Inferior parietal cortex (tissue), 1 donor: ENCODE data around the gene IFNE.
"Not testable (repeated sequence)": the region's sequence is repeated elsewhere in the genome, so short reads cannot be mapped to it uniquely, and the experiment has no call there.

Experiments used
- DNase-seq: peaks from one replicate; pipeline ENCODE4 v3.0.0-alpha.2; 2016; ENCODE audit errors: extremely low spot score

The IFNE gene

DNA sequence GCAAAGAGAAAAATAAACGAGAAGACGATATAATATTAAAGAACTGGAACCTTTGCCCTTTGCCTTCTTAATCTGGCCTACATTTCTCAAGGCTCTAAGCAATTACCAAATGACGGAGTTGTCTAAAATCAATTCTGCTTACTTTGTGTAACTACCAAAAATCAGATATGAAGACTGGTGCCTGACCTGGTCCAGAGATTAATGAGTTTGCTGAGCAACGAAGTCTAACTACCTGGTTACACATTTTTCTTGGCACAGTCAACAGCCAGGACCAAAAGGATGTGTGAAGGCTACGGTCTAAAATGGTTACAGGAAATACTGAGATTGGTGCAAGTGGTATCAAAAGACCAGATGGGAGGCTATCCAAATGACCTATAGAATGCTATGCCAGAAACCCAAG lies 17.8 kb upstream of the IFNE start:
- no peak for DNase-seq

DNA sequence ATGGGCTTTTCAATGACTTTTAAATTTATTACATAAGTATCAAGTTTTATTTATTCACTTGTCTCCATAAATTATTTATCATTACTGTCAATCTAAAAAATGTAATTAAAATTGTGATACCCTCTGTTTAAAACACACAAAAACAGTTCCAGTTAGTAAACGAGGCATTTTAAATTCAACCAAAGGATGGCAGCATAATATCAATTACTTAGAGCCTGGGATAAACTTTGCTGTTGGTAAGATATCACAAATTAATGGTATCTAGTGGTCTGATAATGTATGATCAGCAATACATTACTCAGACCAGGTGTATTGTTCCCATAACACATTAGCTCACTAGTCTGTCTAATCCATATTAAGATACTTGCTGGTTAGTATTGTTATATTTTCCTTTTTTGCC lies 9.6 kb upstream of the IFNE start:
- no peak for DNase-seq

DNA sequence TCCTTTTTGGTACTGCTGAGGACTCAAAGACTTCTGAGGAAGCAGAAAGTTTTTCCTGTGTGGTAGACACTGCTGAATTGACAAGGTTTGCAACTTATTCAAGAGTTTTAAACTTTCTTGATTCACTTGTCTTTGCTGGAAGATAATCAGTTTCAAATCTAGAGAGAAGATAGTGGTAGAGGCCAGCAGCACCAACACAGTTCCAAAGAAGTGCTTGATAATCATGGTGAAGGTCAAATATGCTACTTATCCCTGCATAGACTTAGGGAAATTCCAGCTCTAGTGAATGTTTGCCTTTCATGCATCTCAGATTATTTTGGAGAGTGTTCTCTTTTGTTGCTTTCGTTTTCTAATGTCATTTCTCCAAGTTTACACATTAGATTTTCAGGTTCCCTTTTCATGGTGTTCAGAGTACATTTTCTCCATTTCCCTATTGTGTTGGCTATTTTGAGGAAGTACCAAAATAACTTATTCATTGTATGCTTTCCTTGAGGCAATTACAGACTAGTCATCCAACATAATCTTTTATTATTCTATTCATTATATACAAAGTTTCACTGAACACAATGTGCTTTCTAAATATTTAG lies 550 bp downstream of the IFNE start:
- DNase-seq: peak; percentile 4

DNA sequence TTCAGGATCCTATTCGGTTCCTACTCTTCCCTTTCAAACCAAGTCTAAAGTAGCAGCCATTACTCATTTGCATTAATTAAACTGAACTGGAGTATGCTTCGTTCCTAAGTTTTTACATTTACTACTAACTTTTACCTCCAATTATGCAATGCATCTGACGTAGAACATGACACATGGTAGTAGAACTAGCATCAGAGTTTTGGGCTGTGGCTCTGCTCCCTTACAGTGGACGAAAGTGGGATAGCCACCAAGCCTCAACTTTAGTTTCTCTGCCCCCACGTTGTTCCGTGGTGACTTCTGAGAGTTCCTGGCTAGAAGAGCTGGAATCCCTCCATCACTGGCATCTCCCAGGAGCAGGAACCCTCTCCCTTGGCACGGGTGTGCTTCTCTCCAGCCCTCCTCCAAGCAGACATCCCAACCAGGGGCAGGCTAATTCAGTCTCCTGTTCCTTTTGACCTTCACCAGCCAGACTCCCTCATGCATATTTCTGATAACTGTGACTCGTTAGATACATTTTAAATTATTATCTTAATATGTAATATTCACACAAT lies 2.9 kb downstream of the IFNE start:
- DNase-seq: no peak

DNA sequence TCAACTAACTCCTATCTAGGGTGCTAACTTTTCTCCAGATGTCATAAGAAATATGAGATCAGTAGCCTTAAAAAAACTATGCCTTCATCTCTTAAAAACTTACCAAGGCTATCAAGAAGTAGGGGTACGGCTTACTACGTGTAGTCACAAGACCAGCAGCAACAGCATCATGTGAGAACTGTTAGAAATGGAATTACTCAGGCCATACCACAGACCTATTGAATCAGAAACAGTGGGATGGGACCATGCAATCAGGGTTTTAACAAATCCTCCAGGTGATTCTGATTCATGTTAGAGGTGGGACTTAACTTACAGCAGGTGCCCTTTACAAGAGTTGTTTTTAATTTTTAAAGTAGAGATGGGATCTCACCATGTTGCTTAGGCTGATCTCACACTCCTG lies 4.6 kb downstream of the IFNE start:
- DNase-seq: no peak

DNA sequence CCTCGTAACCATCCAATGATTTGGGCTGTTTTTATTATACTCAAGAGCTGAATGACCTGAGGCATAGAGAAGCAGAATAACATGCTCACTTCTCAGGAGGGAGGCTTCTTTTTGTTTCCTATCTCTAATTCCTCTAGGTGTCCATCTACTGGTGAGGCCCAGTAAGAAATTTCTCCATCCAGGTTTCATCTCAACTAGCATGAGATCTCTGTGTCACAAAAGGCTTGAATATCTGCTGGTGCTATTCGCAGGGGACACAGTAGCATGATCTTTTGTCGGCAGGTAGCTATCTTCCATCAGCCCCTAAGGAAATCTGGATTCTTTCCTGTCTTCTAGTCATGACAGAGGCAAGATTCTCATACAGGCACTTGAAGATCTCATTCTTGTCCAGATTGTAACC lies 8.9 kb downstream of the IFNE start:
- DNase-seq: no peak

DNA sequence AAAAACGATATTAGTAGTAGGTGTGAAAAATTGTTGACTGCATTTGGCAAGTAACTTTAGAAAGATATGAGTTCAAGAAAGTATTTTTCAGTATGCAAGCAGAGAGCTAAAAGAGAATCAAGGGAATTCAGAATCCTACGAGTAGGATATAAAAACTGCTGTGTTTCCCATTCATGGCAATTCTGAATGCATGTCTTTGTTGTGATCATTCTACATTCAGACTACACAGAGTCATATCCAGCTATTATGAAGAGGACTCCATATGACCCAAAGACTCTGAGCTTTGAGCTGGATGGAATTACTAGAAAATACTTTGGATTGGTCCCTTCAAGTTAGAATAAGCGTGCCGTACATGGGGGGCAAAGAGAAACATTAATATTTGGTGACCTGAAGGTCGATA lies 12.0 kb downstream of the IFNE start:
- DNase-seq: peak; percentile 8

DNA sequence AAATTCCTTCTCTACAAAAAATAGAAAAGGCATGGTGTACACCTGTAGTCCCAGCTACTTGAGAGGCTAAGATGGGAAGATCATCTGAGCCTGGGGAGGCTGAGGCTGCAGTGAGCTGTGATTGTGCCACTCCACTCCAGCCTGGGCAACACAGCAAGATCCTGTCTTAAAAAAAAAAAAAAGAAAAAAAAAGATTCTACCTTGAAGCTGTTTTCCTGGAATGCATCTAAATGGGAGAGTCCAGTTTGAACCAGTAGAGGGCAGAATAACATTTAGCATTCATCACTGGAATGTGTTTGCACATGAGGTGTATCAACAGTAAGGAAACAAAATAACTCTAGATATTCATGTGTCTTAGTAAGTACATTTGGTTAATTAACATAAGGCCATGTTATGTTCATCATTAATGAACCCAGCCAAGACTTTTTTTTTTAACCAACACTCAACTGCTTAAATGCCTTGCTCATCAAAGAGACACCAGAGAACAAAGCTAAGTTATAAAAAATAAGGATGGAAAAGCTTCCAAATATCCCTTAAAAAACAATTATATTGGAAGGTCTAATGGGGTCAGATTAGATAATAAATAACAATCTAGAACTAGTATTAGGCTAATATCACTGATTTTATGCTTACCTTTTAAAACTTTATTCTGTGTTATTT lies 16.1 kb downstream of the IFNE start:
- DNase-seq: peak; percentile 62

DNA sequence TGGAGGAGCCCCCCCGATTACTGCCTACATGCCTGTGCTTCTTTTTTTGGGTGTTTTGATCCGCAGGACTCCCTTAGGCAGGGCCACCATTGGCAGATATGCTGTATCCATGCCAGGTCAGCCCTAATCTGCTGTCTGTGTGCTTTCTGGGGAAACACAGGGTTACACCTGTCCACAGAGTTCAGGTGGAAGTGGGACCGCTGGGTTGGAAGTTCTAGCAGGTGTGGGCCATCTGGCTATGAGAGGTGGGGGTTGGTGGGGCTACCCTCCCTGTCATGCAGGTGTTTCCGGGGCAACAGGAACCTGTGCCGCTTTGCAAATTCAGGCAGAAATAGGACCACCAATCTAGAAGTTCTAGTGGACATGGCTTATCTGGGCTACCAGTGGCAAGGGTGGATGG lies 17.0 kb downstream of the IFNE start:
- no peak for DNase-seq

DNA sequence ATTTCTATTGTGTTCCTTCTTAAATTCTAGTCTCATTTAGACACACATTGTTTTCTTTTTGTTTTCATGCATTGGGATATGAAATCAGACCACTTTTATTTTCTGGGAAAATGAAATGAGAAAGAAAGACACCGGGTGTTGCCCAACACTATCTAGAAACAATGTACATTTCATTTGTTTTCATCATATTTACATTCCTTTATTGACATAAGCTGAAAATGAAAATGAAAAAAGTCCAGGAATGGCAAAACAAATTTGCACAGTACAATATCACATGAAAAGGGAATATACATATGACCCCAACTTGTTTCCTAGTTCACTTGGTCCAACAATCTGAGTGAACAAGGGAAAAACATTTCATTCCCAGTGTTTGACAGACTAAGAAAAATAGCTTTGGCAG lies 20.7 kb downstream of the IFNE start:
- no peak for DNase-seq

DNA sequence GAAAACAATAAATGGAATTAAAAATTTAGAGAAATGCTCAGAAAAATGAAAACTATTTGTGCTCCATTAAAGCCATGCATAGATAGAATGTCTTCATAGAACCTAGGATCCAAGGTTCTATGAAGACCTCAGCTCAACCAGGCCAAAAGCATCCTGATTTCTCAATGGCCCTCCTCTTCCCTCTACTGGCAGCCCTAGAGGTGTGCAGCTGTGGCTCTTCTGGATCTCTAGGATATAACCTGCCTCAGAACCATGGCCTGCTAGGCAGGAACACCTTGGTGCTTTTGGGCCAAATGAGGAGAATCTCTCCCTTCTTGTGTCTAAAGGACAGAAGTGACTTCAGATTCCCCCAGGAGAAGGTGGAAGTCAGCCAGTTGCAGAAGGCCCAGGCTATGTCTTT lies 26.8 kb downstream of the IFNE start:
- DNase-seq: peak; percentile 43

DNA sequence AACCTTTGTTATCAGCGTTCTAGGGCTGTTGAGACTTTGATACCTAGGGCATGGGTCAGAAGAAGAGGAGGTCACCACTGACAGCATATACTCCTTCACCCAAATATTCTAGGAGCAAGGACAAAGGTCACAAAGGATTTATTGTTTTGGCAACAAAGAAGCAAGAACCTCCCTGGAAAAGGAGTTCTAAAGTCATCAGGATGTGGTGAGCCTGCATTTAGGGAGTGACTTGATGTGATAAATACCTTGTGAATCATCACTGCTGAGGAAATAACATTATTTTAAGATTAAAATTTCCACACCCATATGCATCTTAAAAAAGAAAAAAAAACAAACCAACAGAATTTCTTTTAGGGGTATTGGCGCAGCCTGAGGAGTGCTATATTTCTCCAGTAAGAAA lies 28.0 kb downstream of the IFNE start:
- DNase-seq: no peak

DNA sequence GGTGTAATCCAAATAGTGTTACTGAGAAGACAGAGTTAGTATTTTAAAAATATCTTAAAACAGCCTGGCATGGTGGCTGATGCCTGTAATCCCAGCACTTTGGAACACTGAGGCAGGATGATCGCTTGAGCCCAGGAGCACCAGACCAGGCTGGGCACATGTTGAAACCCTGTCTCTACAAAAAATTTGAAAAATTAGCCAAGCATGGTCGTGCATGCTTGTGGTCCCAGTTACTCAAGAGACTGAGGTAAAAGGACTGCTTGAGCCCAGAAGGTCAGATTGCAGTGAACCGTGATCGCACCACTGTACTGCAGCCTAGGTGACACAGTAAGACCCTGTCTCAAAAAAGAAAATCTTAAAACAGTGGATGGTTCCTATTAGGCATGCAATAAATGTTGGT lies 29.4 kb downstream of the IFNE start:
- no peak for DNase-seq

DNA sequence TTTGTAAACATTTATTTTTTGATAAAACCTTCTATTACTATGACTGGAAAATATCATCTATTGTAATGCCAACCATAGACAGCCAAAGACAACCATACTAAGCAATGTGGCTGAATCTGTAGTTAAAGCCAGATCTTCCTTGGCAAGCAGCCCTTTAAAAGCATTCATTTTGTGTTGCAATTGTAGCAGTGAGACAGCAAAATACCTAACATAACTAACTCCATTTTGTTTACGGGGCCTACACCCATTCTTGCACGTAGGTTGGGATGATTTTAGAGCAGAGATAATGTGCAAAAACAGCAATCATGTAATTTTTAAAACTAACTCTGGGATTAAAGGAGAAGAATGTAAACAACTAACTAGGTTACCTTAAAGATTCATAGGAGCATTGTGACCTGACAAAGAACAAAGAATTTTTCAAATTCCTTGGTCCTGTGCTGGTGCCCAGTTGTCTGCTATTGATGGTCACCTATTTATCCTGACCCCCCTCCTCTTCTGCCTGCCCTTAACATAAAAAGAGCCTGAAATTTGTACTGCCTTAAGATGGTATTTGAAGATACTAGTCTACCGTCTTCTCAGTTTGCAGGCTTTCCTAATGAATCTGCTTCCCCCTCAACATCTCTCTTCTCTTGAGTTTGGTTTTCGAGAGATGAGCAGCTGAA lies 31.2 kb downstream of the IFNE start:
- no peak for DNase-seq

DNA sequence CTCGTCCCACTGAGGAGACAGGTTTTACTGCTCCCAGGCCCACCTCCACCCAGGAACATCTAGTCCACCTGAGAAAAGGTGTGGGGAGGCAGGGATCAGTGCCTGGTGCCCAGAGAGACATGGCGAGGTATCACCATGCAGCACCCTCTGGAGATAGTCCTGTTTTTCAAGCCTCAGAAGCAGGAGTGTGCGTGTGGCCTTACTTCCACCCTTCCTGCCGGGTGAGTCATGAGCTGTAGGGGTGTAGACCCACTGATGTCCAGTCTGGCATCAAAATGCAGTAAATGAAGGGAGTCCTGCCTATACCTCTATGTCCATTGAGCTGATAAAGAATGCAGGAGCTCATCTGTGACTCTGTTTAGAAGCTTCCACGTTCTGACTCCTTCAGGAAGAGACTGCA lies 32.8 kb downstream of the IFNE start:
- not testable (repeated sequence) for DNase-seq

DNA sequence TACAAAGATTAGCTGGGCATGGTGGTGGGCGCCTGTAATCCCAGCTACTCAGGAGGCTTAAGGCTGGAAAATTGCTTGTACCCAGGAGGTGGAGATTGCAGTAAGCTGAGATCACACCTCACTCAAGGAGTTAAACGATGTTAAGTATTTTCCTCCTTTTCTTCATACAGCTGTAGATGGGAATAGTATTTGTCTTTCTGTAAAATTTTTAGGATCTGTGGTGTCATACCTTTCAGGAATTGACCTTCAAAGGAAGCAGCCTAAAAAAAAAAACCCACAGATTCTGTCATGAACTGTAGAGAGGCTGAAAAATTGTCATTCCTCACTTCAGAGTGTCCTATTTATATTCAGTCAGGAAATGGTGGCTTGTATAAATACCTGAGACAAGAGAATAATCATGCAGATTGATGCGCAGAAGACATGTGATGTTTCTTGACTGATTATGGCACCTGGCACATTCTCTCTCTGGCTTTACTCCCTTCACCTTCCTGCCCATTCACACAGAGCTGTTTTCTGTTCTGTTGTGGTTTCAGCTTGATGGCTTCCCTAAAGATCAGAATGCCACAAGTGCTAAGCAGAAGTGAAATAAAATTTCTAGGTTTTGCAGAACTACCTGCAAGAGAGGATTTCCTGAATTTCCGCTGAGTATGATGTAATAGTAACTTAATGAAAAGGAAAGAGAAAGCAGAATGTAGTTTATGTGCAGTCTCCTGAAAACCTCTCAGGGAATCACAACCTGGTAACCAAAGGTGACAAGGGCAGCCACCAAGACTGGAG lies 38.1 kb downstream of the IFNE start:
- no peak for DNase-seq

DNA sequence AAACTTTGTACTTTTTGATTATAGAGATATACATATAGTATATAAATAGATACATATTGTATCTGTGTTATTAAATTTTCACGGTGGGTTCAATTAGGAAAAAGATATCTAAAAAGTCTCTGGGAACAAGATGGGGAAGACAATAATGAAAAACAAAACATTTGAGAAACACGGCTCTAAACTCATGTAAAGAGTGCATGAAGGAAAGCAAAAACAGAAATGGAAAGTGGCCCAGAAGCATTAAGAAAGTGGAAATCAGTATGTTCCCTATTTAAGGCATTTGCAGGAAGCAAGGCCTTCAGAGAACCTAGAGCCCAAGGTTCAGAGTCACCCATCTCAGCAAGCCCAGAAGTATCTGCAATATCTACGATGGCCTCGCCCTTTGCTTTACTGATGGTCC lies 42.0 kb downstream of the IFNE start, which contains the start of gene IFNA1:
Gene IFNA1, plus strand, starts transcription at position 301 of the 400 bp plus-strand sequence. Its CDS starts 69 bp downstream, at position 370.
- no peak for DNase-seq

DNA sequence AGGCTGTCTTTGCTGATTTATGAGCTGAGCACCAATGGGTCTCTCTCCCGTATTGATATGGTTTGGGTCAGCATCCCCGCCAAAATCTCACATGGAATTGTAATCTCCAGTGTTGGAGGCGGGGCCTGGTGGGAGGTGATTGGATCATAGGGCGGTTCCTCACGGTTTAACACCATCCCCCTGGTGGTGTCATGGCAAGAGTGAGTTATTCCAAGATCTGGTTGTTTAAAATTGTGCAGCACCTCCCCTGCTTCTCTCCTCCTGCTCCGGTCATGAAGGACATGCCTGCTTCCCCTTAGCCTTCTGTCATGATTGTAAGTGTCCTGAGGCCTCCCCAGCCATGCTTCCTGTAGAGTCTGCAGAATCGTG lies 47.1 kb downstream of the IFNE start:
- DNase-seq: not testable (repeated sequence)

DNA sequence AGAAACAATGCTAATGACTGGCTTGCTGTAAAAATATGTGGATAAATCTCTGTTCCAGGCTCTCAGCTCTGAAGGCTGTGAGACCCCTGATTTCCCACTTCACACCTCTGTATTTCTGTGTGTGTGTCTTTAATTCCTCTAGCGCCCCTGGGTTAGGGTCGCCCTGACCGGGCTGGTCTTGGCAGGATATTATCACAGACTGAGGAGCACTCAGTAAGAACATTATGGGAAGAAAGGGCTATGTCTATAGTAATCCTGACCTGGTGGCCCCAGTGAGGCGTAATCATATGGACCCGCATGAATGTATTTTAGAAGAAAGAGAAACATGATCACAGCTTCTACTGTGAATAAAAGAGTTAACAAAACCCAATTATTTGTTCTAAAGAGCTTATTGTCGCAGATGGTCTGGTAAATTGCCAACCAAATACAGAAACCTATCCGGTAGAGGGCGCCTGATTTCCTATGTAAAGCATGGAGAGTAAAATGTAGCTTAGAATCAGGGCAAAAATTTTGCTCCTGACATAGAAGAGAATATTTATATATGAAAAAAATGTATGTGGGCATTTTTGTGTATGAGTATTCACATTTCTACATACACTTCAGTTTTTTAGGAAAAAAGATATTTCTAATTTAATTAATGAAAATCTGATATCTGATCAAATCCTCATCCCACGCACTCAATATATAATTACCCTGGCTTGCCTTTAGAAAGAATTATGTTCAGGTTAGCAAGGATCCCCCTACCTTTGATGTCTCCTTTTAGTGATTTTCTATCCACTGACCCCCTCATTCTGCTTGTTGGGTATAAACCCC lies 47.7 kb downstream of the IFNE start:
- DNase-seq: peak; percentile 81

DNA sequence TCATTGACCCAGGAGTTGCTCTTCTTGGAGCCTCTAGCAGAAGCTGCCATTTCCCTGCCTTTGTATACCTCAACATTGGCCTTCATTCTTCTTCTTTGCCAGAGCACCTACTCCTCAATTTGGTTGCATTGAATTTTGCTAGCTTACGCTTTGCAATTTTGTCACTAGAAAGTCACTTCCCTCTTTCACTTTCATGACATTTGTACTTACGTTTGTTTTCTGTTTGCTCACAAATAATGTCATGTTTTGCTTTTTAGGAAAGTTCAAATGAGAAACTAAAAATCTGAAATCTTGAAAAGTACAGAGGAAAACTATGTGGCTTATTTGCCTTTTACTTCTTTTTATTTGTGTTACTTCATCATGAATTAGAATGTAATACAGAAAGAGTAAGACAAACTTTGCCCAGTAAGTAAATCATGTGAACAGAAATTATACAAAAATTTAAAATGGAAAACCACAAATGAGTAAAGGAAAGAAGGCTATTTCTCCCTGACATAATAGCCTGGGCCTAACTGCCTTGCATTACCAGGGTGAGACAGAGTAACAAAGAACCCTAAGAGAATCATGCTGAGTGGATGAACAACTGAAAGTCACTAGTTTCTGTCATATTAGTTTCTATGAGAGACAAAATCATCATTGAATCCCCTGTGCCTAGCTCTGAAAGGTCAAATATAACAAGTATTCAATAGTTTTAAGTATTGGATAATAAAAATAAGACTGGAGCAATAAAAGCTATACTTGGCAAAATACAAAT lies 49.3 kb downstream of the IFNE start:
- no peak for DNase-seq
